GM12872 (cell line): Measurements from ENCODE around the gene GADL1.

ENCODE experiments used
- TF ChIP-seq, protein P1 (sequence below): IDR thresholded peaks from 3 replicates; pipeline ENCODE4 v1.5.1; 2011; ENCODE audit warnings: low read depth, mild to moderate bottlenecking, low read length, moderate library complexity; ENCODE audit not compliant: insufficient read depth

The GADL1 gene

GRCh38 chr3:30694668-30695067 is 199.8 kb downstream of the GADL1 start:
- TF ChIP-seq, protein P1, sequence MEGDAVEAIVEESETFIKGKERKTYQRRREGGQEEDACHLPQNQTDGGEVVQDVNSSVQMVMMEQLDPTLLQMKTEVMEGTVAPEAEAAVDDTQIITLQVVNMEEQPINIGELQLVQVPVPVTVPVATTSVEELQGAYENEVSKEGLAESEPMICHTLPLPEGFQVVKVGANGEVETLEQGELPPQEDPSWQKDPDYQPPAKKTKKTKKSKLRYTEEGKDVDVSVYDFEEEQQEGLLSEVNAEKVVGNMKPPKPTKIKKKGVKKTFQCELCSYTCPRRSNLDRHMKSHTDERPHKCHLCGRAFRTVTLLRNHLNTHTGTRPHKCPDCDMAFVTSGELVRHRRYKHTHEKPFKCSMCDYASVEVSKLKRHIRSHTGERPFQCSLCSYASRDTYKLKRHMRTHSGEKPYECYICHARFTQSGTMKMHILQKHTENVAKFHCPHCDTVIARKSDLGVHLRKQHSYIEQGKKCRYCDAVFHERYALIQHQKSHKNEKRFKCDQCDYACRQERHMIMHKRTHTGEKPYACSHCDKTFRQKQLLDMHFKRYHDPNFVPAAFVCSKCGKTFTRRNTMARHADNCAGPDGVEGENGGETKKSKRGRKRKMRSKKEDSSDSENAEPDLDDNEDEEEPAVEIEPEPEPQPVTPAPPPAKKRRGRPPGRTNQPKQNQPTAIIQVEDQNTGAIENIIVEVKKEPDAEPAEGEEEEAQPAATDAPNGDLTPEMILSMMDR, result no peak

GRCh38 chr3:30694148-30694547 is 200.3 kb downstream of the GADL1 start:
- TF ChIP-seq, protein P1, result no peak

GRCh38 chr3:30693470-30694120 is 200.9 kb downstream of the GADL1 start:
- TF ChIP-seq, protein P1, result peak; percentile 76

DNA sequence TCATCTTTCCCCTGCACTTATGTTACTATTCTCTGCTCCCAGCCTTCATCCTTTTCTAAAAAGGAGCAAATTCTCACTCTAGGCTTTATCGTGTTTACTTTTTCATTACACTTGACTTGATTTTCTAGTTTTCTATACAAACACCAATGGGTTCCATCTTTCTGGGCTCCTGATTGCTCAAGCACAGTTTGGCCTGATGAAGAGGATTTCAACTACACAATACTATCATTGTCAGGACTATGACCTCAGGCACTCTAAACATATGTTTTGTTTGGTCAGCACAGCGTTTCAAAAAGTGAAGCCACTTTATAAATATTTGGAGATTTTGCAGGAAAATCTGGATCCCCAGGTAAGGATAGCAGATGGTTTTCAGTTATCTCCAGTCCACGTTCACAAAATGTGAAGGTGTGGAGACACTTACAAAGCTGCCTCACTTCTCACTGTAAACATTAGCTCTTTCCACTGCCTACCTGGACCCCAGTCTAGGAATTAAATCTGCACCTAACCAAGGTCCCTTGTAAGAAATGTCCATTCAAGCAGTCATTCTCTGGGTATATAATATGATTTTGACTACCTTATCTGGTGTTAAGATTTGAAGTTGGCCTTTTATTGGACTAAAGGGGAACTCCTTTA is 201.8 kb downstream of the GADL1 start:
- TF ChIP-seq, protein P1, result no peak

- TF ChIP-seq, protein P1, result no peak
Measured at GRCh38 chr3:30691944-30692343, 202.5 kb downstream of the GADL1 start.

DNA sequence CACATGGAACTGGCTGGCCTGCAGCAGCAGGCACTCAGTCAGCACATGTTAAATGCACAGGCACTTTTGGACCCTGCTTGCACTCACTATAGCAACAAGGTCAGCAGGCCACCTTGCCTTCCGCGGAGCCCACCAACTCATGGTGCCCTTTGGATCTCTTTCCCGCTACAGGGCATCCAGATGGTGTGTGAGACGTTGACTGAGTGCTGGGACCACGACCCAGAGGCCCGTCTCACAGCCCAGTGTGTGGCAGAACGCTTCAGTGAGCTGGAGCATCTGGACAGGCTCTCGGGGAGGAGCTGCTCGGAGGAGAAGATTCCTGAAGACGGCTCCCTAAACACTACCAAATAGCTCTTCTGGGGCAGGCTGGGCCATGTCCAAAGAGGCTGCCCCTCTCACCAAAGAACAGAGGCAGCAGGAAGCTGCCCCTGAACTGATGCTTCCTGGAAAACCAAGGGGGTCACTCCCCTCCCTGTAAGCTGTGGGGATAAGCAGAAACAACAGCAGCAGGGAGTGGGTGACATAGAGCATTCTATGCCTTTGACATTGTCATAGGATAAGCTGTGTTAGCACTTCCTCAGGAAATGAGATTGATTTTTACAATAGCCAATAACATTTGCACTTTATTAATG is 203.1 kb downstream of the GADL1 start:
- TF ChIP-seq, protein P1, result no peak

GRCh38 chr3:30690199-30690598 is 204.3 kb downstream of the GADL1 start:
- TF ChIP-seq, protein P1, result no peak
